Neural progenitor cell (in vitro differentiated cells): Measurements from ENCODE around the gene ONECUT1.

Experiments used
- CTCF ChIP-seq: fragments of 200-600 bp; sonication (generic); IDR thresholded peaks from 2 replicates; pipeline ENCODE4 v1.5.1; 2017; ENCODE audit warnings: antibody characterized with exemption, mild to moderate bottlenecking
- EZH2 ChIP-seq: fragments of 200-600 bp; sonication (generic); IDR thresholded peaks from 2 replicates; pipeline ENCODE4 v1.6.1; 2017; ENCODE audit warnings: antibody characterized with exemption, mild to moderate bottlenecking, moderate library complexity
- EZH2phosphoT487 ChIP-seq: fragments of 200-600 bp; sonication (generic); IDR thresholded peaks from 2 replicates; pipeline ENCODE4 v1.6.1; 2017; ENCODE audit warnings: antibody characterized with exemption

GRCh38 chr15:52710708-52711389 lies 79.3 kb downstream of the ONECUT1 start:
- TF ChIP-seq CTCF, result no peak
- TF ChIP-seq EZH2, result no peak
- TF ChIP-seq EZH2phosphoT487, result no peak
